K562 (cell line): Measurements from ENCODE around the gene CMSS1. TPM values are rescaled to one million over a fixed set of nuclear protein-coding genes. Genes with fewer than 3 reads are reported as not detected.
A peak's percentile ranks its signal among the peaks of the same experiment; 100 is the strongest.

Source experiments
- FOXJ2 ChIP-seq: fragments of 200-800 bp; sonication (Bioruptor generic); IDR thresholded peaks from 2 replicates; pipeline ENCODE4 v1.6.1; 2016; ENCODE audit warnings: missing genetic modification characterization, missing compliant biosample characterization
- HMBOX1 ChIP-seq: sonication (generic); IDR thresholded peaks from 2 replicates; pipeline ENCODE4 v1.6.1; 2016
- TFE3 ChIP-seq: fragments of 450-650 bp; formaldehyde crosslinking; IDR thresholded peaks from 2 replicates; pipeline ENCODE4 v1.4.0; 2020; ENCODE audit warnings: mild to moderate bottlenecking, mixed read lengths
- XRCC5 ChIP-seq: fragments of 200-400 bp; formaldehyde crosslinking; IDR thresholded peaks from 2 replicates; pipeline ENCODE4 v1.6.1; 2017; ENCODE audit warnings: low read depth, mild to moderate bottlenecking, low read length
- ZNF239 ChIP-seq: fragments of 250-450 bp; sonication (Bioruptor Pico); IDR thresholded peaks from 2 replicates; pipeline ENCODE4 v1.4.0; 2020; ENCODE audit warnings: mild to moderate bottlenecking
- ZNF347 ChIP-seq: fragments of 450-650 bp; formaldehyde crosslinking; IDR thresholded peaks from 2 replicates; pipeline ENCODE4 v1.4.0; 2020; ENCODE audit warnings: low read depth, mild to moderate bottlenecking, moderate library complexity
- polyA plus RNA-seq, 8 experiments: library from polyadenylated mRNA; depleted of rRNA in 4 of 8; stranded (reverse) in 5 of 8; unstranded in 3 of 8; fragments of >200 nt; fragmentation: Nextera tagmentation in 2 of 8; fragmentation: Illumina TruSeq in 1 of 8; extraction: Ambion mirVana in 2 of 8; extraction: Trizol in 1 of 8; gene quantifications; 2 replicates each; pipeline versions ENCODE4 v1.2.1 to v1.2.3, GENCODE V29; 2011 to 2014; ENCODE audit warnings: inconsistent platforms in 1 of 8, missing spikeins in 1 of 8
- total RNA-seq, 7 experiments: library from RNA; depleted of rRNA in 6 of 7; stranded (reverse); fragments of >200 nt in 6 of 7; fragmentation: Illumina TruSeq in 2 of 7; extraction: Trizol in 2 of 7; gene quantifications; 2 replicates each; pipeline versions ENCODE4 v1.2.1 to v1.2.3, GENCODE V29; 2011 to 2021; ENCODE audit warnings: low replicate concordance in 1 of 7
- TF ChIP-seq, protein P1 (sequence below): fragments of 450-650 bp; IDR thresholded peaks from 2 replicates; pipeline ENCODE4 v1.6.1; 2016; ENCODE audit warnings: mild to moderate bottlenecking, moderate library complexity
- TF ChIP-seq, protein P2 (sequence below): sonication (generic); formaldehyde crosslinking; IDR thresholded peaks from 2 replicates; pipeline ENCODE4 v1.8.1; 2023; ENCODE audit warnings: mild to moderate bottlenecking, missing genetic modification reagents
- TF ChIP-seq, protein P3 (sequence below): IDR thresholded peaks from 3 replicates; pipeline ENCODE4 v1.6.1; 2011; ENCODE audit warnings: borderline replicate concordance, mild to moderate bottlenecking, moderate library complexity; ENCODE audit not compliant: insufficient read length; ENCODE audit errors: extremely low read depth

The CMSS1 gene
- total and polyA plus RNA-seq, 9 of the 15 experiments (the other 6 are each of a cell fraction or from before 2014, with no cell fraction given), result 46.9 to 109 (median 72.3) TPM

GRCh38 chr3:100080573-100080972 lies 262.9 kb downstream of the CMSS1 start (continued):
- TF ChIP-seq, protein P1, sequence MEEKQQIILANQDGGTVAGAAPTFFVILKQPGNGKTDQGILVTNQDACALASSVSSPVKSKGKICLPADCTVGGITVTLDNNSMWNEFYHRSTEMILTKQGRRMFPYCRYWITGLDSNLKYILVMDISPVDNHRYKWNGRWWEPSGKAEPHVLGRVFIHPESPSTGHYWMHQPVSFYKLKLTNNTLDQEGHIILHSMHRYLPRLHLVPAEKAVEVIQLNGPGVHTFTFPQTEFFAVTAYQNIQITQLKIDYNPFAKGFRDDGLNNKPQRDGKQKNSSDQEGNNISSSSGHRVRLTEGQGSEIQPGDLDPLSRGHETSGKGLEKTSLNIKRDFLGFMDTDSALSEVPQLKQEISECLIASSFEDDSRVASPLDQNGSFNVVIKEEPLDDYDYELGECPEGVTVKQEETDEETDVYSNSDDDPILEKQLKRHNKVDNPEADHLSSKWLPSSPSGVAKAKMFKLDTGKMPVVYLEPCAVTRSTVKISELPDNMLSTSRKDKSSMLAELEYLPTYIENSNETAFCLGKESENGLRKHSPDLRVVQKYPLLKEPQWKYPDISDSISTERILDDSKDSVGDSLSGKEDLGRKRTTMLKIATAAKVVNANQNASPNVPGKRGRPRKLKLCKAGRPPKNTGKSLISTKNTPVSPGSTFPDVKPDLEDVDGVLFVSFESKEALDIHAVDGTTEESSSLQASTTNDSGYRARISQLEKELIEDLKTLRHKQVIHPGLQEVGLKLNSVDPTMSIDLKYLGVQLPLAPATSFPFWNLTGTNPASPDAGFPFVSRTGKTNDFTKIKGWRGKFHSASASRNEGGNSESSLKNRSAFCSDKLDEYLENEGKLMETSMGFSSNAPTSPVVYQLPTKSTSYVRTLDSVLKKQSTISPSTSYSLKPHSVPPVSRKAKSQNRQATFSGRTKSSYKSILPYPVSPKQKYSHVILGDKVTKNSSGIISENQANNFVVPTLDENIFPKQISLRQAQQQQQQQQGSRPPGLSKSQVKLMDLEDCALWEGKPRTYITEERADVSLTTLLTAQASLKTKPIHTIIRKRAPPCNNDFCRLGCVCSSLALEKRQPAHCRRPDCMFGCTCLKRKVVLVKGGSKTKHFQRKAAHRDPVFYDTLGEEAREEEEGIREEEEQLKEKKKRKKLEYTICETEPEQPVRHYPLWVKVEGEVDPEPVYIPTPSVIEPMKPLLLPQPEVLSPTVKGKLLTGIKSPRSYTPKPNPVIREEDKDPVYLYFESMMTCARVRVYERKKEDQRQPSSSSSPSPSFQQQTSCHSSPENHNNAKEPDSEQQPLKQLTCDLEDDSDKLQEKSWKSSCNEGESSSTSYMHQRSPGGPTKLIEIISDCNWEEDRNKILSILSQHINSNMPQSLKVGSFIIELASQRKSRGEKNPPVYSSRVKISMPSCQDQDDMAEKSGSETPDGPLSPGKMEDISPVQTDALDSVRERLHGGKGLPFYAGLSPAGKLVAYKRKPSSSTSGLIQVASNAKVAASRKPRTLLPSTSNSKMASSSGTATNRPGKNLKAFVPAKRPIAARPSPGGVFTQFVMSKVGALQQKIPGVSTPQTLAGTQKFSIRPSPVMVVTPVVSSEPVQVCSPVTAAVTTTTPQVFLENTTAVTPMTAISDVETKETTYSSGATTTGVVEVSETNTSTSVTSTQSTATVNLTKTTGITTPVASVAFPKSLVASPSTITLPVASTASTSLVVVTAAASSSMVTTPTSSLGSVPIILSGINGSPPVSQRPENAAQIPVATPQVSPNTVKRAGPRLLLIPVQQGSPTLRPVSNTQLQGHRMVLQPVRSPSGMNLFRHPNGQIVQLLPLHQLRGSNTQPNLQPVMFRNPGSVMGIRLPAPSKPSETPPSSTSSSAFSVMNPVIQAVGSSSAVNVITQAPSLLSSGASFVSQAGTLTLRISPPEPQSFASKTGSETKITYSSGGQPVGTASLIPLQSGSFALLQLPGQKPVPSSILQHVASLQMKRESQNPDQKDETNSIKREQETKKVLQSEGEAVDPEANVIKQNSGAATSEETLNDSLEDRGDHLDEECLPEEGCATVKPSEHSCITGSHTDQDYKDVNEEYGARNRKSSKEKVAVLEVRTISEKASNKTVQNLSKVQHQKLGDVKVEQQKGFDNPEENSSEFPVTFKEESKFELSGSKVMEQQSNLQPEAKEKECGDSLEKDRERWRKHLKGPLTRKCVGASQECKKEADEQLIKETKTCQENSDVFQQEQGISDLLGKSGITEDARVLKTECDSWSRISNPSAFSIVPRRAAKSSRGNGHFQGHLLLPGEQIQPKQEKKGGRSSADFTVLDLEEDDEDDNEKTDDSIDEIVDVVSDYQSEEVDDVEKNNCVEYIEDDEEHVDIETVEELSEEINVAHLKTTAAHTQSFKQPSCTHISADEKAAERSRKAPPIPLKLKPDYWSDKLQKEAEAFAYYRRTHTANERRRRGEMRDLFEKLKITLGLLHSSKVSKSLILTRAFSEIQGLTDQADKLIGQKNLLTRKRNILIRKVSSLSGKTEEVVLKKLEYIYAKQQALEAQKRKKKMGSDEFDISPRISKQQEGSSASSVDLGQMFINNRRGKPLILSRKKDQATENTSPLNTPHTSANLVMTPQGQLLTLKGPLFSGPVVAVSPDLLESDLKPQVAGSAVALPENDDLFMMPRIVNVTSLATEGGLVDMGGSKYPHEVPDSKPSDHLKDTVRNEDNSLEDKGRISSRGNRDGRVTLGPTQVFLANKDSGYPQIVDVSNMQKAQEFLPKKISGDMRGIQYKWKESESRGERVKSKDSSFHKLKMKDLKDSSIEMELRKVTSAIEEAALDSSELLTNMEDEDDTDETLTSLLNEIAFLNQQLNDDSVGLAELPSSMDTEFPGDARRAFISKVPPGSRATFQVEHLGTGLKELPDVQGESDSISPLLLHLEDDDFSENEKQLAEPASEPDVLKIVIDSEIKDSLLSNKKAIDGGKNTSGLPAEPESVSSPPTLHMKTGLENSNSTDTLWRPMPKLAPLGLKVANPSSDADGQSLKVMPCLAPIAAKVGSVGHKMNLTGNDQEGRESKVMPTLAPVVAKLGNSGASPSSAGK, result no peak
- TF ChIP-seq ZNF239, result no peak
- TF ChIP-seq FOXJ2 (tag), result peak; percentile 53; the same call in 1 of the 2 replicates
- TF ChIP-seq, protein P2, sequence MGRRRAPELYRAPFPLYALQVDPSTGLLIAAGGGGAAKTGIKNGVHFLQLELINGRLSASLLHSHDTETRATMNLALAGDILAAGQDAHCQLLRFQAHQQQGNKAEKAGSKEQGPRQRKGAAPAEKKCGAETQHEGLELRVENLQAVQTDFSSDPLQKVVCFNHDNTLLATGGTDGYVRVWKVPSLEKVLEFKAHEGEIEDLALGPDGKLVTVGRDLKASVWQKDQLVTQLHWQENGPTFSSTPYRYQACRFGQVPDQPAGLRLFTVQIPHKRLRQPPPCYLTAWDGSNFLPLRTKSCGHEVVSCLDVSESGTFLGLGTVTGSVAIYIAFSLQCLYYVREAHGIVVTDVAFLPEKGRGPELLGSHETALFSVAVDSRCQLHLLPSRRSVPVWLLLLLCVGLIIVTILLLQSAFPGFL (CRISPR knock-in tag), result no peak
- no peak for TF ChIP-seq XRCC5
- TF ChIP-seq HMBOX1, result 0 out of 2 replicates have a peak, but pooled peaks have one; percentile 2
- peak; percentile 49 for TF ChIP-seq TFE3 (CRISPR knock-in tag)
- TF ChIP-seq, protein P3, sequence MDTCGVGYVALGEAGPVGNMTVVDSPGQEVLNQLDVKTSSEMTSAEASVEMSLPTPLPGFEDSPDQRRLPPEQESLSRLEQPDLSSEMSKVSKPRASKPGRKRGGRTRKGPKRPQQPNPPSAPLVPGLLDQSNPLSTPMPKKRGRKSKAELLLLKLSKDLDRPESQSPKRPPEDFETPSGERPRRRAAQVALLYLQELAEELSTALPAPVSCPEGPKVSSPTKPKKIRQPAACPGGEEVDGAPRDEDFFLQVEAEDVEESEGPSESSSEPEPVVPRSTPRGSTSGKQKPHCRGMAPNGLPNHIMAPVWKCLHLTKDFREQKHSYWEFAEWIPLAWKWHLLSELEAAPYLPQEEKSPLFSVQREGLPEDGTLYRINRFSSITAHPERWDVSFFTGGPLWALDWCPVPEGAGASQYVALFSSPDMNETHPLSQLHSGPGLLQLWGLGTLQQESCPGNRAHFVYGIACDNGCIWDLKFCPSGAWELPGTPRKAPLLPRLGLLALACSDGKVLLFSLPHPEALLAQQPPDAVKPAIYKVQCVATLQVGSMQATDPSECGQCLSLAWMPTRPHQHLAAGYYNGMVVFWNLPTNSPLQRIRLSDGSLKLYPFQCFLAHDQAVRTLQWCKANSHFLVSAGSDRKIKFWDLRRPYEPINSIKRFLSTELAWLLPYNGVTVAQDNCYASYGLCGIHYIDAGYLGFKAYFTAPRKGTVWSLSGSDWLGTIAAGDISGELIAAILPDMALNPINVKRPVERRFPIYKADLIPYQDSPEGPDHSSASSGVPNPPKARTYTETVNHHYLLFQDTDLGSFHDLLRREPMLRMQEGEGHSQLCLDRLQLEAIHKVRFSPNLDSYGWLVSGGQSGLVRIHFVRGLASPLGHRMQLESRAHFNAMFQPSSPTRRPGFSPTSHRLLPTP, result no peak
- TF ChIP-seq ZNF347 (CRISPR knock-in tag), result no peak
